ENCODE results near the gene SRSF7. TPM values are rescaled to one million over a fixed set of nuclear protein-coding genes. Genes with fewer than 3 reads are reported as not detected.
"Not testable (repeated sequence)": the region's sequence is repeated elsewhere in the genome, so short reads cannot be mapped to it uniquely, and the experiment has no call there.

The SRSF7 gene
- total RNA-seq, 3 donors from 2014 or later: 82.6 to 135 (median 116) TPM

- intact Hi-C loops (cut with DNase I; ENCODE audit: low total_unique reads): no loop called here
- Histone ChIP-seq H3K4me1 (no peaks in the 10 kb centered on the region), H3K36me3 (no peaks in the 10 kb centered on the region), H3K27me3 (no peaks in the 10 kb centered on the region), H3K4me3 (no peak overlapping the region), H3K9me3 (no peaks in the 10 kb centered on the region), H3K27ac (no peak overlapping the region)
- DNase-seq (ENCODE audit: low spot score in 2 of 2): no peak
- no peak for TF ChIP-seq POLR2AphosphoS5 (IDR thresholded peaks at IDR 0.05)
- TF ChIP-seq POLR2A (IDR thresholded peaks at IDR 0.05): no peak
- TF ChIP-seq CTCF (IDR thresholded peaks at IDR 0.05): no peak
Measured at GRCh38 chr2:38708900-38709566, 42.1 kb downstream of the SRSF7 start.

- H3K27me3 ChIP-seq; H3K4me3 ChIP-seq; H3K9me3 ChIP-seq; DNase-seq (ENCODE audit: low spot score in 2 of 2); intact Hi-C loops (cut with DNase I; ENCODE audit: low total_unique reads); H3K27ac ChIP-seq; H3K4me1 ChIP-seq; H3K36me3 ChIP-seq: not testable (repeated sequence)
Measured at GRCh38 chr2:38708491-38708890, 42.7 kb downstream of the SRSF7 start.

GRCh38 chr2:38706846-38707345, 44.3 kb downstream of the SRSF7 start:
- no peaks in the 10 kb centered on the region for H3K9me3 ChIP-seq
- H3K4me1 ChIP-seq: no peaks in the 10 kb centered on the region
- DNase-seq (ENCODE audit: low spot score in 2 of 2): no peak
- no peak overlapping the region for H3K27ac ChIP-seq
- intact Hi-C loops (cut with DNase I; ENCODE audit: low total_unique reads): no loop called here
- H3K27me3 ChIP-seq: no peaks in the 10 kb centered on the region
- no peaks in the 10 kb centered on the region for H3K36me3 ChIP-seq
- TF ChIP-seq POLR2A (IDR thresholded peaks at IDR 0.05) (no peak), POLR2AphosphoS5 (IDR thresholded peaks at IDR 0.05) (no peak), CTCF (IDR thresholded peaks at IDR 0.05) (no peak)
- H3K4me3 ChIP-seq: no peak overlapping the region

GRCh38 chr2:38704664-38705063, 46.5 kb downstream of the SRSF7 start:
- TF ChIP-seq CTCF (IDR thresholded peaks at IDR 0.05) (no peak), POLR2AphosphoS5 (IDR thresholded peaks at IDR 0.05) (no peak), POLR2A (IDR thresholded peaks at IDR 0.05) (no peak)
- DNase-seq (ENCODE audit: low spot score in 2 of 2): no peak
- Histone ChIP-seq H3K27ac (no peak overlapping the region), H3K4me1 (no peaks in the 10 kb centered on the region), H3K4me3 (no peak overlapping the region), H3K36me3 (no peaks in the 10 kb centered on the region), H3K9me3 (no peaks in the 10 kb centered on the region), H3K27me3 (no peaks in the 10 kb centered on the region)
- intact Hi-C loops (cut with DNase I; ENCODE audit: low total_unique reads): no loop called here

- H3K4me3 ChIP-seq; H3K9me3 ChIP-seq; H3K4me1 ChIP-seq; intact Hi-C loops (cut with DNase I; ENCODE audit: low total_unique reads); H3K27me3 ChIP-seq; DNase-seq (ENCODE audit: low spot score in 2 of 2); H3K36me3 ChIP-seq; H3K27ac ChIP-seq: not testable (repeated sequence)
Measured at GRCh38 chr2:38703336-38703735, 47.8 kb downstream of the SRSF7 start.

- no peak overlapping the region for H3K4me3 ChIP-seq
- no peaks in the 10 kb centered on the region for H3K36me3 ChIP-seq
- no peaks in the 10 kb centered on the region for H3K9me3 ChIP-seq
- H3K4me1 ChIP-seq: no peaks in the 10 kb centered on the region
- no peaks in the 10 kb centered on the region for H3K27me3 ChIP-seq
- no peak for DNase-seq (ENCODE audit: low spot score in 2 of 2)
- intact Hi-C loops (cut with DNase I; ENCODE audit: low total_unique reads): no loop called here
- no peak overlapping the region for H3K27ac ChIP-seq
- TF ChIP-seq POLR2A (IDR thresholded peaks at IDR 0.05): no peak
- no peak for TF ChIP-seq POLR2AphosphoS5 (IDR thresholded peaks at IDR 0.05)
- TF ChIP-seq CTCF (IDR thresholded peaks at IDR 0.05): no peak
Measured at GRCh38 chr2:38702413-38702812, 48.7 kb downstream of the SRSF7 start.
